HUES6 (cell line): ENCODE data around the gene INHA.

Source experiments
- H3K27ac ChIP-seq: 2 replicates; pipeline ENCODE4 v1.7.0; 2013; ENCODE audit warnings: low read depth, mild to moderate bottlenecking, low read length, inconsistent platforms
- H3K27me3 ChIP-seq: 2 replicates; pipeline ENCODE4 v1.6.1; 2013; ENCODE audit warnings: low read length; ENCODE audit not compliant: control insufficient read depth, insufficient read depth
- H3K36me3 ChIP-seq: 2 replicates; pipeline ENCODE4 v1.6.1; 2013; ENCODE audit warnings: low read length; ENCODE audit not compliant: control insufficient read depth, insufficient read depth
- H3K4me1 ChIP-seq: 2 replicates; pipeline ENCODE4 v1.6.1; 2013; ENCODE audit warnings: low read length; ENCODE audit not compliant: control insufficient read depth, insufficient read depth
- H3K4me3 ChIP-seq: 2 replicates; pipeline ENCODE4 v1.5.1; 2013; ENCODE audit warnings: low read depth, low read length
- H3K9ac ChIP-seq: one replicate; pipeline ENCODE4 v1.6.1; 2013; ENCODE audit warnings: mild to moderate bottlenecking, low read length
- H3K9me3 ChIP-seq: 2 replicates; pipeline ENCODE4 v1.6.1; 2013; ENCODE audit warnings: low read depth, low read length; ENCODE audit not compliant: control insufficient read depth, insufficient read depth

INHA gene

GRCh38 chr2:219605607-219605954, 33.5 kb downstream of the INHA start:
- Histone ChIP-seq H3K27me3 (no peaks in the 10 kb centered on the region), H3K27ac (no peak overlapping the region), H3K4me3 (no peak overlapping the region), H3K9me3 (no peaks in the 10 kb centered on the region), H3K4me1 (no peaks in the 10 kb centered on the region), H3K36me3 (peaks cover 55% of the 10 kb centered on the region), H3K9ac (no peak overlapping the region)

- no peaks in the 10 kb centered on the region for H3K4me1 ChIP-seq
- H3K36me3 ChIP-seq = peaks cover 49% of the 10 kb centered on the region
- H3K27me3 ChIP-seq = no peaks in the 10 kb centered on the region
- no peak overlapping the region for H3K27ac ChIP-seq
- no peak overlapping the region for H3K9ac ChIP-seq
- no peak overlapping the region for H3K4me3 ChIP-seq
- no peaks in the 10 kb centered on the region for H3K9me3 ChIP-seq
Measured at GRCh38 chr2:219607931-219608330, 35.8 kb downstream of the INHA start.

- Histone ChIP-seq H3K27me3 (no peaks in the 10 kb centered on the region), H3K4me3 (no peak overlapping the region), H3K36me3 (peaks cover 49% of the 10 kb centered on the region), H3K4me1 (no peaks in the 10 kb centered on the region), H3K27ac (no peak overlapping the region), H3K9ac (no peak overlapping the region), H3K9me3 (no peaks in the 10 kb centered on the region)
Measured at GRCh38 chr2:219608399-219608964, 36.4 kb downstream of the INHA start.

- H3K4me1 ChIP-seq = no peaks in the 10 kb centered on the region
- H3K9ac ChIP-seq = no peak overlapping the region
- no peak overlapping the region for H3K4me3 ChIP-seq
- H3K27me3 ChIP-seq = no peaks in the 10 kb centered on the region
- peaks cover 47% of the 10 kb centered on the region for H3K36me3 ChIP-seq
- H3K27ac ChIP-seq = no peak overlapping the region
- no peaks in the 10 kb centered on the region for H3K9me3 ChIP-seq
Measured at GRCh38 chr2:219609149-219609750, 37.1 kb downstream of the INHA start.

- H3K27me3 ChIP-seq = no peaks in the 10 kb centered on the region
- H3K27ac ChIP-seq = no peak overlapping the region
- no peak overlapping the region for H3K4me3 ChIP-seq
- peaks cover 52% of the 10 kb centered on the region for H3K36me3 ChIP-seq
- no peak overlapping the region for H3K9ac ChIP-seq
- H3K9me3 ChIP-seq = no peaks in the 10 kb centered on the region
- no peaks in the 10 kb centered on the region for H3K4me1 ChIP-seq
Measured at GRCh38 chr2:219611306-219611705, 39.2 kb downstream of the INHA start.

- no peaks in the 10 kb centered on the region for H3K4me1 ChIP-seq
- no peak overlapping the region for H3K4me3 ChIP-seq
- no peaks in the 10 kb centered on the region for H3K27me3 ChIP-seq
- H3K9me3 ChIP-seq = no peaks in the 10 kb centered on the region
- H3K9ac ChIP-seq = no peak overlapping the region
- no peak overlapping the region for H3K27ac ChIP-seq
- peaks cover 48% of the 10 kb centered on the region for H3K36me3 ChIP-seq
Measured at GRCh38 chr2:219611866-219612576, 39.9 kb downstream of the INHA start.

- Histone ChIP-seq H3K27me3 (no peaks in the 10 kb centered on the region), H3K9ac (no peak overlapping the region), H3K4me3 (no peak overlapping the region), H3K9me3 (no peaks in the 10 kb centered on the region), H3K4me1 (no peaks in the 10 kb centered on the region), H3K36me3 (peaks cover 42% of the 10 kb centered on the region), H3K27ac (no peak overlapping the region)
Measured at GRCh38 chr2:219612577-219613286, 40.6 kb downstream of the INHA start.

- H3K9ac ChIP-seq = no peak overlapping the region
- no peak overlapping the region for H3K4me3 ChIP-seq
- no peaks in the 10 kb centered on the region for H3K9me3 ChIP-seq
- H3K36me3 ChIP-seq = peaks cover 39% of the 10 kb centered on the region
- no peaks in the 10 kb centered on the region for H3K4me1 ChIP-seq
- no peak overlapping the region for H3K27ac ChIP-seq
- no peaks in the 10 kb centered on the region for H3K27me3 ChIP-seq
Measured at GRCh38 chr2:219613461-219614070, 41.5 kb downstream of the INHA start.

- H3K9ac ChIP-seq = no peak overlapping the region
- H3K4me3 ChIP-seq = no peak overlapping the region
- no peaks in the 10 kb centered on the region for H3K9me3 ChIP-seq
- no peaks in the 10 kb centered on the region for H3K27me3 ChIP-seq
- H3K4me1 ChIP-seq = no peaks in the 10 kb centered on the region
- H3K27ac ChIP-seq = no peak overlapping the region
- H3K36me3 ChIP-seq = peaks cover 34% of the 10 kb centered on the region
Measured at GRCh38 chr2:219614076-219614860, 42.2 kb downstream of the INHA start.

GRCh38 chr2:219615036-219615435, 42.9 kb downstream of the INHA start:
- no peak overlapping the region for H3K4me3 ChIP-seq
- no peaks in the 10 kb centered on the region for H3K27me3 ChIP-seq
- peaks cover 31% of the 10 kb centered on the region for H3K36me3 ChIP-seq
- H3K4me1 ChIP-seq = no peaks in the 10 kb centered on the region
- no peak overlapping the region for H3K9ac ChIP-seq
- no peak overlapping the region for H3K27ac ChIP-seq
- no peaks in the 10 kb centered on the region for H3K9me3 ChIP-seq
